Smooth muscle cell (in vitro differentiated cells): Measurements from ENCODE around the gene SNAP25. TPM values are rescaled to one million over a fixed set of nuclear protein-coding genes. Genes with fewer than 3 reads are reported as not detected.

ENCODE experiments used
- DNase-seq: peaks from one replicate; lab custom pipeline; 2025; ENCODE audit not compliant: unreplicated experiment; lab: John Stamatoyannopoulos, UW
- H2AFZ ChIP-seq: fragments of 200-600 bp; sonication (generic); 2 replicates; pipeline ENCODE4 v1.6.0; 2016; ENCODE audit warnings: antibody characterized with exemption, low read depth, mild to moderate bottlenecking
- H3F3A ChIP-seq: fragments of 200-600 bp; sonication (generic); 2 replicates; pipeline ENCODE4 v1.6.0; 2017; ENCODE audit warnings: antibody characterized with exemption, low read depth
- H3K27ac ChIP-seq: fragments of 200-600 bp; sonication (generic); 2 replicates; pipeline ENCODE4 v1.5.1; 2016; ENCODE audit warnings: low read depth, mild to moderate bottlenecking
- H3K27me3 ChIP-seq: fragments of 200-600 bp; sonication (generic); 2 replicates; pipeline ENCODE4 v1.6.1; 2016; ENCODE audit warnings: low read depth, mild to moderate bottlenecking
- H3K36me3 ChIP-seq: fragments of 200-600 bp; sonication (generic); 2 replicates; pipeline ENCODE4 v1.5.1; 2016; ENCODE audit warnings: low read depth
- H3K4me1 ChIP-seq: fragments of 200-600 bp; sonication (generic); 2 replicates; pipeline ENCODE4 v1.5.1; 2016; ENCODE audit warnings: low read depth
- H3K4me2 ChIP-seq: fragments of 200-600 bp; sonication (generic); 2 replicates; pipeline ENCODE4 v1.6.0; 2016; ENCODE audit warnings: mild to moderate bottlenecking
- H3K4me3 ChIP-seq: fragments of 200-600 bp; sonication (generic); 2 replicates; pipeline ENCODE4 v1.5.1; 2016; ENCODE audit warnings: mild to moderate bottlenecking
- H3K79me2 ChIP-seq: fragments of 200-600 bp; sonication (generic); 2 replicates; pipeline ENCODE4 v1.6.0; 2016; ENCODE audit warnings: low read depth, mild to moderate bottlenecking
- H3K9ac ChIP-seq: fragments of 200-600 bp; sonication (generic); 2 replicates; pipeline ENCODE4 v1.6.0; 2016; ENCODE audit warnings: low read depth
- H3K9me3 ChIP-seq: fragments of 200-600 bp; sonication (generic); replicated peaks from 2 replicates; pipeline ENCODE4 v1.5.1; 2016; ENCODE audit warnings: low read depth
- H4K20me1 ChIP-seq: fragments of 200-600 bp; sonication (generic); 2 replicates; pipeline ENCODE4 v1.6.0; 2016; ENCODE audit warnings: low read depth
- WGBS: methylation state at CpG from one replicate; pipeline ENCODE4 v1.1.7; 2016; ENCODE audit warnings: low lambda C conversion rate; 5-methylcytosine and 5-hydroxymethylcytosine counted together
- polyA plus RNA-seq: library from polyadenylated mRNA; unstranded; fragments of >200 nt; fragmentation: Nextera tagmentation; extraction: Ambion mirVana; gene quantifications from 2 replicates; pipeline ENCODE4 v1.2.1, GENCODE V29; 2016
- total RNA-seq: library from RNA; depleted of rRNA; stranded (reverse); fragments of >200 nt; gene quantifications from 2 replicates; pipeline ENCODE4 v1.2.3, GENCODE V29; 2014
- TF ChIP-seq, protein P1 (sequence below): fragments of 200-600 bp; sonication (generic); IDR thresholded peaks from 2 replicates; pipeline ENCODE4 v1.5.1; 2017; ENCODE audit warnings: borderline replicate concordance, mild to moderate bottlenecking, antibody characterized with exemption; ENCODE audit not compliant: insufficient read depth, poor library complexity, severe bottlenecking

SNAP25 gene
- total and polyA plus RNA-seq, 2 experiments from 2014 or later, result 4.9 to 5.4 TPM

DNA sequence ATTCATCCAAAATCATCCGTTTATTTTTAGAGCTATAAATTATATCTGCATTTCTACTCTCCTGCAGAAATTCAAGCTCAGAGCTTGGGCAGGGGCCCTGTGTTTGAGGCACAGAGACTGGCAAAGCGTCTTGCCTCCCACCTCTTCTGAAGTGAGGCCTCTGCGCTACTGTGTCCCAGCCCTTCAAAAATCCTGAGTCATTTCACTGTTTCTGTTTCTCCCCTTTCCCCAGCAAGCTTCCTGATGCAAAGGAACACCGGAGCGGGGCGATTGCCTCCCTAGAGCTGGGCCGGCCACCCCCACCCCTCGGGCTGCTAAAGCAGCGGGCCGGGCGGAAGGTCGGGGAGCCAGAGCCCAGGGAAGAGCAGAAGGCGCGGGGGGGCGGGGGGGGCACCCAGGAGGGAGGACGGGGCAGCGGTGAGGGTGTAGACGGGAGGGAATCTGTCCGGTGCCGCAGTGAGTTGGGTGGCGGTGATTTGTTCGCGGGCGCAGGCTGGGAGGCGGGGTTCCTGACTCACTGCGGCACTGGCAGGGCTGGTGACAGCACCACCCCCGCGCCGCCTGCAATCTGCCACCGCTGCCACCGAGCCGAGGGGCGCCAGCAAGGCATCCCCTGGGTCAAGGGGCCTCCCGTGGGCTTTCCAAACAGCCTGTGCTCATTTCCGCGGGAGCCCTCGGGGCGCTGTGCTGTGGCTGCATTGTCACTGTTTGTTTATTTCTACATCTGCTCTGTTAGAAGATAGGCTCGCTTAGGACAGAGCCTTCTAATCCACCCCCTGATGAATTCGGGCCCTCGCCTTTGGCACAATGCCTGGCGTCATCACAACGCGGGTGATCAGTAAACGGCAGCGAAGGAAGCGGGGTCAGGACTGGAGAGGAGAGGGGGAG is 46.5 kb upstream of the SNAP25 start:
- peak overlapping the region; percentile 85 for H2AFZ ChIP-seq
- H3K4me2 ChIP-seq, result peak overlapping the region; percentile 87
- no peaks in the 10 kb centered on the region for H3K79me2 ChIP-seq
- no peaks in the 10 kb centered on the region for H3K9me3 ChIP-seq
- peak overlapping the region; percentile 48 for H3K9ac ChIP-seq
- peak overlapping the region; percentile 67 for H3K27ac ChIP-seq
- H3K4me3 ChIP-seq, result peak overlapping the region; percentile 55
- no peaks in the 10 kb centered on the region for H3K4me1 ChIP-seq
- TF ChIP-seq, protein P1, sequence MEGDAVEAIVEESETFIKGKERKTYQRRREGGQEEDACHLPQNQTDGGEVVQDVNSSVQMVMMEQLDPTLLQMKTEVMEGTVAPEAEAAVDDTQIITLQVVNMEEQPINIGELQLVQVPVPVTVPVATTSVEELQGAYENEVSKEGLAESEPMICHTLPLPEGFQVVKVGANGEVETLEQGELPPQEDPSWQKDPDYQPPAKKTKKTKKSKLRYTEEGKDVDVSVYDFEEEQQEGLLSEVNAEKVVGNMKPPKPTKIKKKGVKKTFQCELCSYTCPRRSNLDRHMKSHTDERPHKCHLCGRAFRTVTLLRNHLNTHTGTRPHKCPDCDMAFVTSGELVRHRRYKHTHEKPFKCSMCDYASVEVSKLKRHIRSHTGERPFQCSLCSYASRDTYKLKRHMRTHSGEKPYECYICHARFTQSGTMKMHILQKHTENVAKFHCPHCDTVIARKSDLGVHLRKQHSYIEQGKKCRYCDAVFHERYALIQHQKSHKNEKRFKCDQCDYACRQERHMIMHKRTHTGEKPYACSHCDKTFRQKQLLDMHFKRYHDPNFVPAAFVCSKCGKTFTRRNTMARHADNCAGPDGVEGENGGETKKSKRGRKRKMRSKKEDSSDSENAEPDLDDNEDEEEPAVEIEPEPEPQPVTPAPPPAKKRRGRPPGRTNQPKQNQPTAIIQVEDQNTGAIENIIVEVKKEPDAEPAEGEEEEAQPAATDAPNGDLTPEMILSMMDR, result no peak
- no peaks in the 10 kb centered on the region for H3K27me3 ChIP-seq
- H3K36me3 ChIP-seq, result no peaks in the 10 kb centered on the region
- peak; percentile 27 for DNase-seq
- H3F3A ChIP-seq, result no peaks in the 10 kb centered on the region
- 3% methylated on average over 36 of the region's 47 CpGs for WGBS
- H4K20me1 ChIP-seq, result no peaks in the 10 kb centered on the region

DNA sequence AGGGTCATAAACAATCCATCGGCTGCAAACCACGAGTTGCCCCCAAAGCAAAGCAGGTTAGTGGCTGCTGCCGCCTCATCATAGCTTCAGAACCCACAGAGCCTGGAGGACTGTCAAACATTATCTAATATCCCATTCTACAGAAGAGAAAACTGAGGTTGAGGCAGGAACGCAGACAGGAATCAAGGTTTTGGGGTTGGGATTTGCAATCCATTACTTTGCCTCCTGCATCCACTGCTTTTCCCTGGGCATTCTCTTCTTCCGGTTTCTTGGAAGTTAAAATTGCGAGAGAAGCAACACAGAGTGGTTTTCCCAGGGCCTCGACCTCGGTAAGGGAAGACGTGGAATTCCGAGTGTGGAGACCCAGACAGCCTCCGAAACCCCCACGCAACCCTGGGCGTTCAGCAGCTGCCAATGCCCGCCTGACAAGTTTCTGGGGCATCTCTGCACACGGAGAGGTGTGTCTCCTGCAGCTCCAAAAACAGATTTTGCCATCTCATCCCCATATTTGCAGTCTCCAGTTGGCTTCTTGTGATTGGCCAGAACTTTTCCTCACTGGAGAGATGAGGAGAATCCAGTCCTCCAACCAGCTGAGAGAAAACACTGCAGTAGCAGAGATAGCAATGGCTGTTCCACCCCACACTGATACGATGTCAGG is 45.5 kb upstream of the SNAP25 start:
- 90% methylated on average over 16 of the region's 16 CpGs for WGBS
- Histone ChIP-seq H3K4me2 (peak overlapping the region; percentile 87), H4K20me1 (no peaks in the 10 kb centered on the region), H3K9ac (no peak overlapping the region), H3K9me3 (no peaks in the 10 kb centered on the region), H3F3A (no peaks in the 10 kb centered on the region), H2AFZ (no peak overlapping the region), H3K36me3 (no peaks in the 10 kb centered on the region), H3K4me3 (peak overlapping the region; percentile 55), H3K27me3 (no peaks in the 10 kb centered on the region), H3K4me1 (no peaks in the 10 kb centered on the region), H3K79me2 (no peaks in the 10 kb centered on the region), H3K27ac (no peak overlapping the region)
- no peak for DNase-seq
- TF ChIP-seq, protein P1, result no peak

DNA sequence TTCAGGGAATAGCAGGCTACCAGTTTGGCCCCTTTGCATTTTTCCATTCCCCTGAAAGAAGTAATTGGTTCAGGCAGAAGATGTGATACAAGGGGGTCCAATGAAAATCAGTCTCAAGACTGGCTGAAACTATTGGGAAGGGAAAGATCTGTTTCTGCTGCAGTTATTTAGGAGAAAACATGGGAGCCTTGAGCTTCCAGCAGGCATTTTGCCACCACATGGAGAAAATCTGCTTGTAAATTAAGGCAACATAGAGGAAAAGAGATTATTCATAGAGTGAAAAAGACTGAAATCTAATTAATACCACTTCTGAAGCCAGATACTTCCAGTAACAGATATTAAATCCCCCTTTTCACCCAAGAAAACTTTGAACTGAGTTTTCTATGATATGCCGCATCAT is 44.2 kb upstream of the SNAP25 start:
- H2AFZ ChIP-seq, result no peak overlapping the region
- WGBS, result 96% methylated on average over 1 of the region's 1 CpG
- H3K4me1 ChIP-seq, result no peaks in the 10 kb centered on the region
- H3K9me3 ChIP-seq, result no peaks in the 10 kb centered on the region
- no peaks in the 10 kb centered on the region for H3K36me3 ChIP-seq
- H3K9ac ChIP-seq, result no peak overlapping the region
- no peak overlapping the region for H3K4me3 ChIP-seq
- H3K27me3 ChIP-seq, result no peaks in the 10 kb centered on the region
- no peak overlapping the region for H3K27ac ChIP-seq
- TF ChIP-seq, protein P1, result no peak
- no peak for DNase-seq
- H3K79me2 ChIP-seq, result no peaks in the 10 kb centered on the region
- no peak overlapping the region for H3K4me2 ChIP-seq
- no peaks in the 10 kb centered on the region for H4K20me1 ChIP-seq
- no peaks in the 10 kb centered on the region for H3F3A ChIP-seq
